CD4-positive, alpha-beta T cell treated with Interleukin-17A for 4 hours (primary cell): ENCODE data around the gene PRM3.
A peak's percentile ranks its signal among the peaks of the same experiment; 100 is the strongest.

Experiments
- DNase-seq: peaks from one replicate; pipeline ENCODE4 v3.0.0-alpha.2; 2020; ENCODE audit warnings: mixed read lengths

Gene PRM3

GRCh38 chr16:11280616-11281522 is 7.4 kb upstream of the PRM3 start, which contains the start of gene PRM1:
Gene PRM1, minus strand, starts transcription at chr16:11281330. Its CDS starts 92 bp downstream, at chr16:11281238.
- no peak for DNase-seq

- no peak for DNase-seq
Observed at GRCh38 chr16:11278681-11279628, 5.5 kb upstream of the PRM3 start.

GRCh38 chr16:11277607-11278337 is 4.3 kb upstream of the PRM3 start:
- DNase-seq: no peak

- no peak for DNase-seq
Observed at GRCh38 chr16:11276896-11277593, 3.6 kb upstream of the PRM3 start.

- no peak for DNase-seq
Observed at GRCh38 chr16:11276143-11276895, 2.9 kb upstream of the PRM3 start, which contains the start of gene PRM2. Gene PRM2, minus strand, starts transcription at chr16:11276480. Its CDS starts 110 bp downstream, at chr16:11276370.

- DNase-seq: no peak
Observed at GRCh38 chr16:11274964-11275363, 1.5 kb upstream of the PRM3 start.

GRCh38 chr16:11273721-11274324 is 394 bp upstream of the PRM3 start:
- no peak for DNase-seq

- no peak for DNase-seq
Observed at GRCh38 chr16:11272484-11272883, 945 bp downstream of the PRM3 start.

GRCh38 chr16:11271610-11272009 is 1.8 kb downstream of the PRM3 start:
- DNase-seq: no peak

- DNase-seq: no peak
Observed at GRCh38 chr16:11270602-11271162, 2.7 kb downstream of the PRM3 start.

GRCh38 chr16:11268921-11269375 is 4.5 kb downstream of the PRM3 start, which contains the start of gene TNP2:
Gene TNP2, minus strand, starts transcription at chr16:11269325. Its CDS starts 63 bp downstream, at chr16:11269262.
- DNase-seq: no peak

- no peak for DNase-seq
Observed at GRCh38 chr16:11265124-11265523, 8.3 kb downstream of the PRM3 start.

GRCh38 chr16:11264155-11264832 is 9.1 kb downstream of the PRM3 start:
- no peak for DNase-seq

- DNase-seq: peak; percentile 64
Observed at GRCh38 chr16:11263737-11264136, 9.7 kb downstream of the PRM3 start.

GRCh38 chr16:11262915-11263314 is 10.5 kb downstream of the PRM3 start:
- no peak for DNase-seq

GRCh38 chr16:11260596-11260966 is 12.8 kb downstream of the PRM3 start:
- no peak for DNase-seq

GRCh38 chr16:11259655-11260595 is 13.5 kb downstream of the PRM3 start:
- DNase-seq: no peak
